ENCODE data around the gene SPATA17. TPM values are rescaled to one million over a fixed set of nuclear protein-coding genes. Genes with fewer than 3 reads are reported as not detected.

SPATA17 gene
- total RNA-seq, 2 donors from 2014 or later: not detected

DNA sequence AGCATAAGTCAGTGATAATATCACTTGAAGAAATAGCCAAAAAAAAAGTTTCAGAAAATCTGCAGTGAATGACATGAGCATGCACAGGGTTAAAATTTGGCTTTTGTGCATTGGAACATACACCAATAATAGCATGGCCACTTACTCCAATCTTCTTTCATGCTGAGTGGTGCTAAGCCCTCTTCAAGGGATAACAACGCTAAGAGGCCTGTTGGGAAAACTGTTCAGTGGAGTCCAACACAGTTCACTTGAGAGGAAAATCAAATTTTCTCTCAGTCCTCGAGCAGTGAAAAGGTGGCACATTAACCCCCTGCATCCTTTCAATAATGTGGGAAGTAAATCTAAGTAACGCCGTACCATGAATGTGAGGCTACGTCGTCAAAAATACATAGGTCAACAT lies 264.7 kb downstream of the SPATA17 start:
- H3K27me3 Mint-ChIP-seq: no peaks in the 10 kb centered on the region
- no peak overlapping the region for H3K4me3 Mint-ChIP-seq
- no peaks in the 10 kb centered on the region for H3K36me3 Mint-ChIP-seq (ENCODE audit: low read depth)
- no peak overlapping the region for H3K27ac Mint-ChIP-seq
- no peaks in the 10 kb centered on the region for H3K4me1 Mint-ChIP-seq
- H3K9me3 Mint-ChIP-seq: peaks cover under 1% of the 10 kb centered on the region
- ATAC-seq (replicated peaks): no peak

GRCh38 chr1:217896490-217896889 lies 265.3 kb downstream of the SPATA17 start:
- Mint-ChIP-seq H3K4me3 (no peak overlapping the region), H3K9me3 (no peaks in the 10 kb centered on the region), H3K27me3 (no peaks in the 10 kb centered on the region), H3K27ac (no peak overlapping the region), H3K4me1 (no peaks in the 10 kb centered on the region), H3K36me3 (ENCODE audit: low read depth) (no peaks in the 10 kb centered on the region)
- ATAC-seq (replicated peaks): no peak

GRCh38 chr1:217897100-217897499 lies 266.0 kb downstream of the SPATA17 start:
- Mint-ChIP-seq H3K9me3 (no peaks in the 10 kb centered on the region), H3K27me3 (no peaks in the 10 kb centered on the region), H3K4me1 (no peaks in the 10 kb centered on the region), H3K4me3 (no peak overlapping the region), H3K36me3 (ENCODE audit: low read depth) (no peaks in the 10 kb centered on the region), H3K27ac (no peak overlapping the region)
- no peak for ATAC-seq (replicated peaks)

GRCh38 chr1:217899614-217900013 lies 268.5 kb downstream of the SPATA17 start:
- H3K36me3 Mint-ChIP-seq (ENCODE audit: low read depth): no peaks in the 10 kb centered on the region
- no peak overlapping the region for H3K27ac Mint-ChIP-seq
- H3K4me3 Mint-ChIP-seq: no peak overlapping the region
- H3K9me3 Mint-ChIP-seq: peaks cover 6% of the 10 kb centered on the region
- no peak for ATAC-seq (replicated peaks)
- no peaks in the 10 kb centered on the region for H3K27me3 Mint-ChIP-seq
- no peaks in the 10 kb centered on the region for H3K4me1 Mint-ChIP-seq

GRCh38 chr1:217907504-217907903 lies 276.4 kb downstream of the SPATA17 start:
- Mint-ChIP-seq H3K36me3 (ENCODE audit: low read depth) (no peaks in the 10 kb centered on the region), H3K27ac (no peak overlapping the region), H3K4me3 (no peak overlapping the region), H3K27me3 (no peaks in the 10 kb centered on the region), H3K4me1 (no peaks in the 10 kb centered on the region), H3K9me3 (peaks cover 18% of the 10 kb centered on the region)
- no peak for ATAC-seq (replicated peaks)

GRCh38 chr1:217910203-217910602 lies 279.1 kb downstream of the SPATA17 start:
- Mint-ChIP-seq H3K4me3 (no peak overlapping the region), H3K9me3 (peaks cover 17% of the 10 kb centered on the region)

GRCh38 chr1:217910791-217911320 lies 279.7 kb downstream of the SPATA17 start:
- Mint-ChIP-seq H3K27me3 (no peaks in the 10 kb centered on the region), H3K27ac (no peak overlapping the region), H3K9me3 (peaks cover 19% of the 10 kb centered on the region), H3K4me1 (no peaks in the 10 kb centered on the region), H3K4me3 (no peak overlapping the region), H3K36me3 (ENCODE audit: low read depth) (no peaks in the 10 kb centered on the region)
- ATAC-seq (replicated peaks): no peak

More at GRCh38 chr1:217910203-217910602, 279.1 kb downstream of the SPATA17 start:
- no peaks in the 10 kb centered on the region for H3K4me1 Mint-ChIP-seq
- H3K27ac Mint-ChIP-seq: no peak overlapping the region
- no peak for ATAC-seq (replicated peaks)
- no peaks in the 10 kb centered on the region for H3K36me3 Mint-ChIP-seq (ENCODE audit: low read depth)
- no peaks in the 10 kb centered on the region for H3K27me3 Mint-ChIP-seq

DNA sequence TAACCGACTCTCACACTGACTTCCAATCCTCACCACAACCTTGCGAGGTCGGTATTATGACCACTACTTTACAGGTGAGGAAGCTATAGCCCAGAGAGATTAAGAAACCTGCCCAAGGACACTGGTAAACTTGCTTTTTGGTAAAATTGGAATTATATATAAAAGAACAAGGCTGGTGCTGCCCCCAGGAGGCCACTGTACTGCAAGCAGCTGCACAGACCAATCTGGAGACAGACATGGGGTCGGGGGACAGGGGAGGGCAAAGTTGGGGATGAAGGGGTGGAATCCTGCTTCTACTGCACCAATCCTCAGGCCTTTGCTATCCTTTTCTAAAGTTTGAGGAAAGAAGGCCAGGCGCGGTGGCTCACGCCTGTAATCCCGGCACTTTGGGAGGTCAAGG lies 280.8 kb downstream of the SPATA17 start:
- no peak overlapping the region for H3K4me3 Mint-ChIP-seq
- H3K27me3 Mint-ChIP-seq: no peaks in the 10 kb centered on the region
- ATAC-seq (replicated peaks): no peak
- peaks cover 12% of the 10 kb centered on the region for H3K9me3 Mint-ChIP-seq
- no peaks in the 10 kb centered on the region for H3K36me3 Mint-ChIP-seq (ENCODE audit: low read depth)
- no peaks in the 10 kb centered on the region for H3K4me1 Mint-ChIP-seq
- H3K27ac Mint-ChIP-seq: no peak overlapping the region

- Mint-ChIP-seq H3K36me3 (ENCODE audit: low read depth) (no peaks in the 10 kb centered on the region), H3K4me3 (no peak overlapping the region), H3K27me3 (peaks cover 3% of the 10 kb centered on the region), H3K9me3 (peaks cover 8% of the 10 kb centered on the region), H3K4me1 (no peaks in the 10 kb centered on the region), H3K27ac (no peak overlapping the region)
- ATAC-seq (replicated peaks): no peak
These were observed 286.2 kb downstream of the SPATA17 start for GRCh38 chr1:217917281-217917887.

- ATAC-seq (replicated peaks): no peak
- Mint-ChIP-seq H3K36me3 (ENCODE audit: low read depth) (no peaks in the 10 kb centered on the region), H3K4me3 (no peak overlapping the region), H3K9me3 (peaks cover 4% of the 10 kb centered on the region), H3K27me3 (peaks cover 9% of the 10 kb centered on the region), H3K27ac (no peak overlapping the region), H3K4me1 (no peaks in the 10 kb centered on the region)
These were observed 288.7 kb downstream of the SPATA17 start for GRCh38 chr1:217919683-217920388.

Other genes with a start within 250 kb of the SPATA17 start
- 1 to 10 TPM; 6.5 to 6.7 TPM for gene GPATCH2, start 254 bp upstream of the SPATA17 start, total RNA-seq